Caki2 (cell line): ENCODE measurements around the gene TLR7. TPM values are rescaled to one million over a fixed set of nuclear protein-coding genes. Genes with fewer than 3 reads are reported as not detected.

Experiments
- DNase-seq: peaks from one replicate; pipeline ENCODE4 v3.0.0-alpha.2; 2015; ENCODE audit warnings: low read depth
- in situ Hi-C: cut with HindIII; loops from 2 replicates; pipeline ENCODE4 v1.10.0; 2016; ENCODE audit warnings: low sequenced_read_pairs, low pct_unique_long_range_greater_than_20kb, mixed read lengths
- total RNA-seq: library from RNA; depleted of rRNA; stranded (reverse); fragments of >200 nt; shearing (Covaris generic); gene quantifications from 2 replicates; pipeline ENCODE4 v1.2.3, GENCODE V29; 2014; ENCODE audit warnings: low replicate concordance

Gene TLR7
- total RNA-seq, 1 experiment from 2014 or later, result not detected

GRCh38 chrX:12886545-12886944, 19.7 kb downstream of the TLR7 start:
- no peak for DNase-seq
- in situ Hi-C loops, result no loop called here

- in situ Hi-C loops, result no loop called here
- DNase-seq, result no peak
Measured at GRCh38 chrX:12887141-12887540, 20.3 kb downstream of the TLR7 start.

- in situ Hi-C loops, result no loop called here
- no peak for DNase-seq
Measured at GRCh38 chrX:12887767-12888166, 20.9 kb downstream of the TLR7 start.

GRCh38 chrX:12890467-12890866, 23.6 kb downstream of the TLR7 start:
- in situ Hi-C loops, result no loop called here
- no peak for DNase-seq

GRCh38 chrX:12891171-12891570, 24.3 kb downstream of the TLR7 start:
- no peak for DNase-seq
- in situ Hi-C loops, result no loop called here

- no peak for DNase-seq
- in situ Hi-C loops, result no loop called here
Measured at GRCh38 chrX:12891915-12892506, 25.1 kb downstream of the TLR7 start.

GRCh38 chrX:12892716-12893115, 25.8 kb downstream of the TLR7 start:
- DNase-seq, result no peak
- in situ Hi-C loops, result no loop called here

GRCh38 chrX:12894074-12895030, 27.5 kb downstream of the TLR7 start:
- DNase-seq, result peak; percentile 19
- in situ Hi-C loops, result no loop called here

GRCh38 chrX:12895866-12896265, 29.0 kb downstream of the TLR7 start:
- DNase-seq, result no peak
- in situ Hi-C loops, result no loop called here

GRCh38 chrX:12896935-12897334, 30.1 kb downstream of the TLR7 start:
- no peak for DNase-seq
- in situ Hi-C loops, result no loop called here

GRCh38 chrX:12898073-12898472, 31.2 kb downstream of the TLR7 start:
- in situ Hi-C loops, result no loop called here
- no peak for DNase-seq

- in situ Hi-C loops, result no loop called here
- DNase-seq, result no peak
Measured at GRCh38 chrX:12899506-12899905, 32.6 kb downstream of the TLR7 start.

- peak; percentile 31 for DNase-seq
- in situ Hi-C loops, result no loop called here
Measured at GRCh38 chrX:12901486-12901885, 34.6 kb downstream of the TLR7 start.

- DNase-seq, result no peak
- in situ Hi-C loops, result no loop called here
Measured at GRCh38 chrX:12903646-12904045, 36.8 kb downstream of the TLR7 start.

- in situ Hi-C loops, result no loop called here
- no peak for DNase-seq
Measured at GRCh38 chrX:12906046-12906761, 39.3 kb downstream of the TLR7 start, which contains the start of gene TLR8. TLR8 (plus strand) TSS chrX:12906620; CDS start chrX:12906707, 87 bp downstream.

GRCh38 chrX:12910423-12911121, 43.7 kb downstream of the TLR7 start:
- in situ Hi-C loops, result no loop called here
- no peak for DNase-seq

- DNase-seq, result no peak
- in situ Hi-C loops, result no loop called here
Measured at GRCh38 chrX:12911122-12911470, 44.2 kb downstream of the TLR7 start.

- no peak for DNase-seq
- in situ Hi-C loops, result no loop called here
Measured at GRCh38 chrX:12912791-12913482, 46.1 kb downstream of the TLR7 start.
